T follicular helper cell (primary cell): ENCODE measurements around the gene YIPF4.
A peak's percentile ranks its signal among the peaks of the same experiment; 100 is the strongest.
"Not testable (repeated sequence)": the region's sequence is repeated elsewhere in the genome, so short reads cannot be mapped to it uniquely, and the experiment has no call there.

ENCODE experiments used
- DNase-seq: peaks from one replicate; pipeline ENCODE4 v3.0.0-alpha.2; 2020; ENCODE audit warnings: low read depth
- total RNA-seq, 2 experiments: gene quantifications; one replicate each; lab custom pipeline; 2026; lab: John Stamatoyannopoulos, UW

The YIPF4 gene
- 60.2 to 68.5 reads per million in 2 experiments for total RNA-seq

- peak; percentile 80 for DNase-seq
Measured at GRCh38 chr2:32277674-32278477, at the start of gene YIPF4. YIPF4 (plus strand) TSS chr2:32277904; CDS start chr2:32278156, 252 bp downstream.

GRCh38 chr2:32228181-32228580 is 49.5 kb upstream of the YIPF4 start:
- no peak for DNase-seq

- DNase-seq = no peak
Measured at GRCh38 chr2:32229635-32230034, 48.1 kb upstream of the YIPF4 start.

GRCh38 chr2:32231959-32232358 is 45.7 kb upstream of the YIPF4 start:
- no peak for DNase-seq

GRCh38 chr2:32235315-32235714 is 42.4 kb upstream of the YIPF4 start:
- no peak for DNase-seq

GRCh38 chr2:32237488-32237887 is 40.2 kb upstream of the YIPF4 start:
- DNase-seq = no peak

GRCh38 chr2:32237996-32238395 is 39.7 kb upstream of the YIPF4 start:
- no peak for DNase-seq

- DNase-seq = no peak
Measured at GRCh38 chr2:32242331-32242730, 35.4 kb upstream of the YIPF4 start.

- DNase-seq = no peak
Measured at GRCh38 chr2:32246911-32247310, 30.8 kb upstream of the YIPF4 start.

- DNase-seq = no peak
Measured at GRCh38 chr2:32248299-32248698, 29.4 kb upstream of the YIPF4 start.

- no peak for DNase-seq
Measured at GRCh38 chr2:32249731-32250236, 27.9 kb upstream of the YIPF4 start.

- DNase-seq = no peak
Measured at GRCh38 chr2:32250290-32250689, 27.4 kb upstream of the YIPF4 start.

- no peak for DNase-seq
Measured at GRCh38 chr2:32258242-32258641, 19.5 kb upstream of the YIPF4 start.

GRCh38 chr2:32260376-32260775 is 17.3 kb upstream of the YIPF4 start:
- no peak for DNase-seq

GRCh38 chr2:32262105-32262504 is 15.6 kb upstream of the YIPF4 start:
- no peak for DNase-seq

GRCh38 chr2:32264422-32265105 is 13.1 kb upstream of the YIPF4 start, which contains the start of gene NLRC4:
NLRC4 (minus strand) TSS chr2:32264886; CDS start chr2:32256775, 8,111 bp downstream.
- DNase-seq = no peak

GRCh38 chr2:32271063-32271462 is 6.6 kb upstream of the YIPF4 start:
- no peak for DNase-seq

- DNase-seq = no peak
Measured at GRCh38 chr2:32272279-32272678, 5.4 kb upstream of the YIPF4 start.

- no peak for DNase-seq
Measured at GRCh38 chr2:32274289-32274688, 3.4 kb upstream of the YIPF4 start.

GRCh38 chr2:32275790-32276189 is 1.9 kb upstream of the YIPF4 start:
- not testable (repeated sequence) for DNase-seq

- no peak for DNase-seq
Measured at GRCh38 chr2:32277363-32277673, 386 bp upstream of the YIPF4 start.

GRCh38 chr2:32278478-32278853 is 762 bp downstream of the YIPF4 start:
- DNase-seq = no peak

- no peak for DNase-seq
Measured at GRCh38 chr2:32284321-32284720, 6.6 kb downstream of the YIPF4 start.
